Fibroblast of the conjunctiva (primary cell): ENCODE measurements around the gene S100A9.
"Not testable (repeated sequence)": the region's sequence is repeated elsewhere in the genome, so short reads cannot be mapped to it uniquely, and the experiment has no call there.

Experiments used
- DNase-seq: peaks from one replicate; pipeline ENCODE4 v3.0.0-alpha.2; 2010; ENCODE audit warnings: low read depth

The S100A9 gene

GRCh38 chr1:153390938-153391710, 33.5 kb downstream of the S100A9 start, which contains the start of gene S100A8:
Gene S100A8 (minus strand): TSS chr1:153391073. CDS start chr1:153390535, 538 bp downstream.
- DNase-seq = no peak

- DNase-seq = no peak
Observed at GRCh38 chr1:153392258-153392657, 34.6 kb downstream of the S100A9 start.

- DNase-seq = no peak
Observed at GRCh38 chr1:153392822-153393221, 35.2 kb downstream of the S100A9 start.

GRCh38 chr1:153393926-153394325, 36.3 kb downstream of the S100A9 start:
- DNase-seq = no peak

- no peak for DNase-seq
Observed at GRCh38 chr1:153394391-153394790, 36.7 kb downstream of the S100A9 start.

GRCh38 chr1:153395136-153395685, 37.6 kb downstream of the S100A9 start:
- no peak for DNase-seq

GRCh38 chr1:153395776-153396175, 38.1 kb downstream of the S100A9 start:
- DNase-seq = no peak

GRCh38 chr1:153396461-153396860, 38.8 kb downstream of the S100A9 start:
- no peak for DNase-seq

GRCh38 chr1:153397051-153397923, 39.6 kb downstream of the S100A9 start:
- DNase-seq = no peak

GRCh38 chr1:153397924-153398651, 40.4 kb downstream of the S100A9 start:
- DNase-seq = no peak

- no peak for DNase-seq
Observed at GRCh38 chr1:153399401-153400055, 41.9 kb downstream of the S100A9 start.

GRCh38 chr1:153400244-153400643, 42.6 kb downstream of the S100A9 start:
- no peak for DNase-seq

- no peak for DNase-seq
Observed at GRCh38 chr1:153401461-153401860, 43.8 kb downstream of the S100A9 start.

GRCh38 chr1:153402226-153402625, 44.6 kb downstream of the S100A9 start:
- DNase-seq = no peak

- DNase-seq = no peak
Observed at GRCh38 chr1:153403421-153404085, 45.9 kb downstream of the S100A9 start.

GRCh38 chr1:153404086-153404635, 46.5 kb downstream of the S100A9 start:
- no peak for DNase-seq

GRCh38 chr1:153404768-153405167, 47.1 kb downstream of the S100A9 start:
- no peak for DNase-seq

GRCh38 chr1:153405825-153406599, 48.4 kb downstream of the S100A9 start:
- not testable (repeated sequence) for DNase-seq

GRCh38 chr1:153407274-153407673, 49.6 kb downstream of the S100A9 start:
- DNase-seq = not testable (repeated sequence)
